Activated CD8-positive, alpha-beta memory T cell treated with anti-CD3 and anti-CD28 coated beads for 24 hours (primary cell): ENCODE measurements around the gene SLC5A7.

Experiments
- DNase-seq: peaks from one replicate; pipeline ENCODE4 v3.0.0-alpha.2; 2020

The SLC5A7 gene

GRCh38 chr2:107986278-107987217 lies at the start of gene SLC5A7:
Gene SLC5A7 (plus strand): TSS chr2:107986524. CDS start chr2:107988156, 1,632 bp downstream.
- no peak for DNase-seq

GRCh38 chr2:107961395-107961794 lies 24.9 kb upstream of the SLC5A7 start:
- DNase-seq = no peak

- DNase-seq = no peak
Measured at GRCh38 chr2:107964185-107964584, 22.1 kb upstream of the SLC5A7 start.

- DNase-seq = no peak
Measured at GRCh38 chr2:107984707-107985106, 1.6 kb upstream of the SLC5A7 start.

- DNase-seq = no peak
Measured at GRCh38 chr2:107988108-107988507, 1.8 kb downstream of the SLC5A7 start.

GRCh38 chr2:107989445-107989844 lies 3.1 kb downstream of the SLC5A7 start:
- DNase-seq = no peak

GRCh38 chr2:107990718-107991117 lies 4.4 kb downstream of the SLC5A7 start:
- no peak for DNase-seq

- no peak for DNase-seq
Measured at GRCh38 chr2:107992069-107992468, 5.7 kb downstream of the SLC5A7 start.

GRCh38 chr2:107999158-107999557 lies 12.8 kb downstream of the SLC5A7 start:
- no peak for DNase-seq

GRCh38 chr2:108010912-108011591 lies 24.7 kb downstream of the SLC5A7 start:
- DNase-seq = no peak

GRCh38 chr2:108013305-108013704 lies 27.0 kb downstream of the SLC5A7 start:
- DNase-seq = no peak

GRCh38 chr2:108022628-108023027 lies 36.3 kb downstream of the SLC5A7 start:
- no peak for DNase-seq

GRCh38 chr2:108023776-108024175 lies 37.5 kb downstream of the SLC5A7 start:
- no peak for DNase-seq

GRCh38 chr2:108026092-108026794 lies 39.9 kb downstream of the SLC5A7 start:
- DNase-seq = no peak

GRCh38 chr2:108029496-108029895 lies 43.2 kb downstream of the SLC5A7 start:
- DNase-seq = no peak

GRCh38 chr2:108029912-108030311 lies 43.6 kb downstream of the SLC5A7 start:
- DNase-seq = no peak

- DNase-seq = no peak
Measured at GRCh38 chr2:108031471-108031941, 45.2 kb downstream of the SLC5A7 start.

GRCh38 chr2:108034843-108035242 lies 48.5 kb downstream of the SLC5A7 start:
- DNase-seq = no peak

- DNase-seq = no peak
Measured at GRCh38 chr2:108048752-108049151, 62.4 kb downstream of the SLC5A7 start.

- no peak for DNase-seq
Measured at GRCh38 chr2:108058576-108059137, 72.3 kb downstream of the SLC5A7 start.

GRCh38 chr2:108061439-108062042 lies 75.2 kb downstream of the SLC5A7 start:
- DNase-seq = no peak
